Loucy (cell line): Measurements from ENCODE around the gene FAT4.

Source experiments
- EZH2phosphoT487 ChIP-seq: fragments of 200-600 bp; IDR thresholded peaks from 2 replicates; pipeline ENCODE4 v1.6.1; 2018; ENCODE audit warnings: antibody characterized with exemption, mild to moderate bottlenecking, moderate library complexity, borderline replicate concordance
- TF ChIP-seq, protein P1 (sequence below): fragments of 200-600 bp; sonication (generic); conservative IDR thresholded peaks from 2 replicates; pipeline ENCODE4 v1.5.1; 2014; ENCODE audit warnings: mild to moderate bottlenecking, antibody characterized with exemption, low read length

DNA sequence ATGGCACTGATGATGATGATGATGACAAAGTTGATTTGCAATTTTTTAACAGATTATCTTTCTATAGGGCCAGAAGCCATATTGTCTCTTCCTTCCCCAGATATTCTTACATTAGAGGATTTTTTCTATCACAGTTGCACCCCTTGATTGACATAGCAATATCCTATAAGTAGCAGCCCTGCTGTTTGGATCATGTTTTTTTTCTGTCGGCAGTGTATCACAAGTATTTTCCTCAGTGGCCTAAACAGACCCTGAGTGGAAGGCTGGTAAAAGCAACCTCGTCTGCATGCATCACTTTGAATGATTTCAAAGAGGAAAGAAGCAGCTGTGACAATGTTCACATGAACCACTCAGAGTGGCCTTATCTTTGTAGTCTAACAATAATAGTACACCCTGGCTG, 41.0 kb downstream of the FAT4 start:
- TF ChIP-seq, protein P1, sequence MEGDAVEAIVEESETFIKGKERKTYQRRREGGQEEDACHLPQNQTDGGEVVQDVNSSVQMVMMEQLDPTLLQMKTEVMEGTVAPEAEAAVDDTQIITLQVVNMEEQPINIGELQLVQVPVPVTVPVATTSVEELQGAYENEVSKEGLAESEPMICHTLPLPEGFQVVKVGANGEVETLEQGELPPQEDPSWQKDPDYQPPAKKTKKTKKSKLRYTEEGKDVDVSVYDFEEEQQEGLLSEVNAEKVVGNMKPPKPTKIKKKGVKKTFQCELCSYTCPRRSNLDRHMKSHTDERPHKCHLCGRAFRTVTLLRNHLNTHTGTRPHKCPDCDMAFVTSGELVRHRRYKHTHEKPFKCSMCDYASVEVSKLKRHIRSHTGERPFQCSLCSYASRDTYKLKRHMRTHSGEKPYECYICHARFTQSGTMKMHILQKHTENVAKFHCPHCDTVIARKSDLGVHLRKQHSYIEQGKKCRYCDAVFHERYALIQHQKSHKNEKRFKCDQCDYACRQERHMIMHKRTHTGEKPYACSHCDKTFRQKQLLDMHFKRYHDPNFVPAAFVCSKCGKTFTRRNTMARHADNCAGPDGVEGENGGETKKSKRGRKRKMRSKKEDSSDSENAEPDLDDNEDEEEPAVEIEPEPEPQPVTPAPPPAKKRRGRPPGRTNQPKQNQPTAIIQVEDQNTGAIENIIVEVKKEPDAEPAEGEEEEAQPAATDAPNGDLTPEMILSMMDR: no peak
- no peak for TF ChIP-seq EZH2phosphoT487
